Tibial nerve (tissue), 3 donors: Measurements from ENCODE around the gene SLC35D1.

Experiments
- POLR2A ChIP-seq, 2 donors: fragments of 450-650 bp; IDR thresholded peaks; one replicate each; pipeline ENCODE4 v1.6.1; 2017; ENCODE audit warnings: antibody characterized with exemption in 2 of 2, mild to moderate bottlenecking in 2 of 2, moderate library complexity in 2 of 2
- TF ChIP-seq, protein P1 (sequence below), 5 experiments: fragments of 200-600 bp in 3 of 5; fragments of 450-650 bp in 2 of 5; sonication (generic) in 3 of 5; IDR thresholded peaks; one replicate each; pipeline ENCODE4 v1.5.1; 2016 to 2019; ENCODE audit warnings: antibody characterized with exemption in 5 of 5, mild to moderate bottlenecking in 3 of 5, moderate library complexity in 2 of 5

DNA sequence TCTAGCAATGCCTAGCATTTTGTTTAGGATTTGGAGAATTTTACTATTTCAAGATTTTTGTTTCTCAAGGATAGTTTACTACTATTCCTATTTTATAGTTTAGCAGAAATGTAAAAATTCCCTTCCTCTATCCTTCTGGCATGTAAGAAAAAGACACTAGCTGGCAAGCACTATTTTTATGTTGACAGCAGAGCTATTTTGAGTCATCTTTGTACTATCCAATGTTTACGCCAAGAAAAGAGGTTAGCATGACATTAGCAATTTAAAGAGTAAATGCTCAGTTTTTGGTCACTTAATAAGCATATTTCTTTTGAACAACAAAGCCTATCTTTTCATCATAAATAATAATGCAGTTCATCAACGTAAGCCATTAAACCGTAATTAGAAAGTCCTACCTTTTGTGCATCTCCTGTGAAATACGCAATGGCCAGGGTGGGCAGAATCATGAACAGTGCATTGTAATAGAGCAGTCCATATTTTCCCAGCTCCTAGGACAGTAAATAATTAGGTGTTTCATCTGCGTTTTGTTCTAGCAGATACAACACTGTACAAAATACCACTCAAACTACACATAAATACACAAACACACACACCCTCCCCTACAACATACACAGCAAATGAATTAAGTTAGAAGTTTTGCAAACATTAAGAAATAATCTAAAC is 12.0 kb downstream of the SLC35D1 start:
- TF ChIP-seq, protein P1, sequence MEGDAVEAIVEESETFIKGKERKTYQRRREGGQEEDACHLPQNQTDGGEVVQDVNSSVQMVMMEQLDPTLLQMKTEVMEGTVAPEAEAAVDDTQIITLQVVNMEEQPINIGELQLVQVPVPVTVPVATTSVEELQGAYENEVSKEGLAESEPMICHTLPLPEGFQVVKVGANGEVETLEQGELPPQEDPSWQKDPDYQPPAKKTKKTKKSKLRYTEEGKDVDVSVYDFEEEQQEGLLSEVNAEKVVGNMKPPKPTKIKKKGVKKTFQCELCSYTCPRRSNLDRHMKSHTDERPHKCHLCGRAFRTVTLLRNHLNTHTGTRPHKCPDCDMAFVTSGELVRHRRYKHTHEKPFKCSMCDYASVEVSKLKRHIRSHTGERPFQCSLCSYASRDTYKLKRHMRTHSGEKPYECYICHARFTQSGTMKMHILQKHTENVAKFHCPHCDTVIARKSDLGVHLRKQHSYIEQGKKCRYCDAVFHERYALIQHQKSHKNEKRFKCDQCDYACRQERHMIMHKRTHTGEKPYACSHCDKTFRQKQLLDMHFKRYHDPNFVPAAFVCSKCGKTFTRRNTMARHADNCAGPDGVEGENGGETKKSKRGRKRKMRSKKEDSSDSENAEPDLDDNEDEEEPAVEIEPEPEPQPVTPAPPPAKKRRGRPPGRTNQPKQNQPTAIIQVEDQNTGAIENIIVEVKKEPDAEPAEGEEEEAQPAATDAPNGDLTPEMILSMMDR (IDR thresholded peaks at IDR 0.05): no peak
- TF ChIP-seq POLR2A (IDR thresholded peaks at IDR 0.05): no peak
